Fibroblast of mammary gland (primary cell): ENCODE measurements around the gene PRKAR1B.

Experiments
- DNase-seq: peaks from one replicate; pipeline ENCODE4 v3.0.0-alpha.2; 2010; ENCODE audit warnings: low read depth
- H3K4me3 ChIP-seq: 2 replicates; pipeline ENCODE4 v1.5.1; 2011; ENCODE audit warnings: low read depth, mild to moderate bottlenecking, low read length, moderate library complexity; ENCODE audit not compliant: control insufficient read depth
- CTCF ChIP-seq: conservative IDR thresholded peaks from 2 replicates; pipeline ENCODE4 v1.5.1; 2011; ENCODE audit warnings: low read depth, low read length, inconsistent platforms; ENCODE audit not compliant: control insufficient read depth, insufficient read depth

Gene PRKAR1B

GRCh38 chr7:712381-713138 lies 14.5 kb downstream of the PRKAR1B start:
- H3K4me3 ChIP-seq: no peak overlapping the region
- DNase-seq: no peak
- no peak for TF ChIP-seq CTCF

GRCh38 chr7:711922-712380 lies 15.1 kb downstream of the PRKAR1B start:
- no peak for TF ChIP-seq CTCF
- no peak for DNase-seq
- peak overlapping the region; percentile 21 for H3K4me3 ChIP-seq

- H3K4me3 ChIP-seq: peak overlapping the region; percentile 21
- no peak for TF ChIP-seq CTCF
- DNase-seq: no peak
These were observed 15.8 kb downstream of the PRKAR1B start for GRCh38 chr7:711093-711921.

- no peak for DNase-seq
- TF ChIP-seq CTCF: no peak
- H3K4me3 ChIP-seq: no peak overlapping the region
These were observed 16.9 kb downstream of the PRKAR1B start for GRCh38 chr7:710161-710560.

- no peak for DNase-seq
- TF ChIP-seq CTCF: no peak
- H3K4me3 ChIP-seq: no peak overlapping the region
These were observed 19.6 kb downstream of the PRKAR1B start for GRCh38 chr7:707296-708000.

GRCh38 chr7:706721-707120 lies 20.4 kb downstream of the PRKAR1B start:
- TF ChIP-seq CTCF: no peak
- H3K4me3 ChIP-seq: no peak overlapping the region
- DNase-seq: no peak
